MM.1S (cell line): ENCODE results near the gene CNTFR.

Experiments
- EZH2 ChIP-seq: fragments of 300-600 bp; sonication (generic); optimal IDR thresholded peaks from 2 replicates; pipeline ENCODE3; 2017; ENCODE audit warnings: low read depth, mild to moderate bottlenecking, antibody characterized with exemption, low read length, mixed read lengths
- EZH2phosphoT487 ChIP-seq: fragments of 300-600 bp; sonication (generic); IDR thresholded peaks from 2 replicates; pipeline ENCODE4 v1.6.1; 2018; ENCODE audit warnings: antibody characterized with exemption, low read length

DNA sequence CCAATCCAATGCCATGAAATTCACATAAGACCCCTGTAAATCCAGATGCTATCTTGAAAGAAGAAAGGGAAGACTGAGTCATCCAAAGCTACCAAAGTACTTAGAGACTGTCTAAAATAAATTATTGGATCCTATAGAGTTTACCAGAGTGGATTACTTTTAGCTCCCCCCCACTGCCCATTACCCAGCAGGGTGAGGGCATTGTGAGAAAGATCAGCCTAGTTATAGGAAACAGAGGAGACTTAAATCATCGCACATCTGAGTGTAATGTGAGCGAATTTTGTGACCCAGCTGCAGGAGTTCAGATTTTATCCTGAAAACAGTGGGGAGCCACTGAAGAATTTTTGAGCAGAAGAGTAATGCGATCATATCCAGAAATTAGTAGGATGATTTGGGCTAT lies 65.2 kb downstream of the CNTFR start:
- no peak for TF ChIP-seq EZH2phosphoT487
- no peak for TF ChIP-seq EZH2
